Peyer's patch (tissue), 4 donors: ENCODE results near the gene GOLGA6L10.
A peak's percentile ranks its signal among the peaks of the same experiment; 100 is the strongest.
"Not testable (repeated sequence)": the region's sequence is repeated elsewhere in the genome, so short reads cannot be mapped to it uniquely, and the experiment has no call there.

ENCODE experiments used
- CTCF ChIP-seq, 6 experiments: fragments of 450-650 bp in 4 of 6; fragments of 200-600 bp in 2 of 6; sonication (generic) in 1 of 6; IDR thresholded peaks; one replicate each; pipeline ENCODE4 v1.5.1; 2017 to 2019; ENCODE audit warnings: antibody characterized with exemption in 6 of 6, mild to moderate bottlenecking in 3 of 6, moderate library complexity in 1 of 6
- POLR2A ChIP-seq, 2 donors: fragments of 450-650 bp; IDR thresholded peaks; one replicate each; pipeline ENCODE4 v1.5.1; 2017; ENCODE audit warnings: antibody characterized with exemption in 2 of 2, mild to moderate bottlenecking in 2 of 2, moderate library complexity in 2 of 2

- peak in 1 of 6 experiments; percentile 39 for TF ChIP-seq CTCF (IDR thresholded peaks at IDR 0.05)
- not testable (repeated sequence) for TF ChIP-seq POLR2A (IDR thresholded peaks at IDR 0.05)
These were observed 16.5 kb upstream of the GOLGA6L10 start for GRCh38 chr15:82365692-82366323.
